AG10803 (cell line): Measurements from ENCODE around the gene TDRD7.
"Not testable (repeated sequence)": the region's sequence is repeated elsewhere in the genome, so short reads cannot be mapped to it uniquely, and the experiment has no call there.

Experiments
- DNase-seq: peaks from one replicate; pipeline ENCODE4 v3.0.0; 2010; ENCODE audit warnings: low read depth
- H3K4me3 ChIP-seq: 2 replicates; pipeline ENCODE4 v1.5.1; 2011; ENCODE audit warnings: mild to moderate bottlenecking, low read length, control low read depth
- TF ChIP-seq, protein P1 (sequence below): conservative IDR thresholded peaks from 2 replicates; pipeline ENCODE4 v1.5.1; 2011; ENCODE audit warnings: mild to moderate bottlenecking, low read length, control low read depth, inconsistent platforms

TDRD7 gene

DNA sequence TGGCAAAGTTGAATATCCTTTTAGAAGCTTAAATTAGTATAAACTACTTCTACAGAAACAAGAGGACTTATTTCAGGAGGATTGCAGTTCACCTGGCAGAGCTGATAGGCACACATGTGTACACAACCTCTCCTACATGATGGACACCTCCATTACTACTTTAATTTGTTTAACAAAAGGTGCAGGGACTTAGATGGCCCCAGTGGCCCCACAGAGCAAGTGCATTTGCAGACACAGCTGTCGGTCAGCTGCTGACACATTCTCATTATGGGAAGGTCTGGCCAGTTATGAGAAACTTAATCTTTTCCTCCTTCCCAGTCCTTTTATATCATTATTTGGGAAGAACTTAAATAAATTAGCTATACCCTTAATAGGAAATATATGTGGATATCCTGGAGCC is 28.3 kb downstream of the TDRD7 start:
- DNase-seq = no peak
- TF ChIP-seq, protein P1, sequence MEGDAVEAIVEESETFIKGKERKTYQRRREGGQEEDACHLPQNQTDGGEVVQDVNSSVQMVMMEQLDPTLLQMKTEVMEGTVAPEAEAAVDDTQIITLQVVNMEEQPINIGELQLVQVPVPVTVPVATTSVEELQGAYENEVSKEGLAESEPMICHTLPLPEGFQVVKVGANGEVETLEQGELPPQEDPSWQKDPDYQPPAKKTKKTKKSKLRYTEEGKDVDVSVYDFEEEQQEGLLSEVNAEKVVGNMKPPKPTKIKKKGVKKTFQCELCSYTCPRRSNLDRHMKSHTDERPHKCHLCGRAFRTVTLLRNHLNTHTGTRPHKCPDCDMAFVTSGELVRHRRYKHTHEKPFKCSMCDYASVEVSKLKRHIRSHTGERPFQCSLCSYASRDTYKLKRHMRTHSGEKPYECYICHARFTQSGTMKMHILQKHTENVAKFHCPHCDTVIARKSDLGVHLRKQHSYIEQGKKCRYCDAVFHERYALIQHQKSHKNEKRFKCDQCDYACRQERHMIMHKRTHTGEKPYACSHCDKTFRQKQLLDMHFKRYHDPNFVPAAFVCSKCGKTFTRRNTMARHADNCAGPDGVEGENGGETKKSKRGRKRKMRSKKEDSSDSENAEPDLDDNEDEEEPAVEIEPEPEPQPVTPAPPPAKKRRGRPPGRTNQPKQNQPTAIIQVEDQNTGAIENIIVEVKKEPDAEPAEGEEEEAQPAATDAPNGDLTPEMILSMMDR = no peak

DNA sequence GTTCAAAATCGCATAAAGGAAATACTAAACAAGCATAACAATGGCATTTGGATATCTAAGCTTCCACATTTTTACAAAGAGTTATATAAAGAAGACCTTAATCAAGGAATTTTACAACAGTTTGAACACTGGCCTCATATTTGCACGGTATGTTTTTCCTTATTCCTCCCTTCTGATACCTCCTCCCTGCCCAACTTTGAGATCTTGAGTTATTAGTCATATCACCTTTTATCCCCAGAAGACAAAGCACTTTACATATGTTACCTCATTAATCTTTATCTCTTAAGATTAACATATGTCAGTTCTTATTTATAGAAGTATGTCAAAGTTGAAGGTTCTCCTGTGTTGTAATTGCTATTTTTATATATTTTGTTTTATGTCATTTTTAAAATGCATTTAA is 29.8 kb downstream of the TDRD7 start:
- TF ChIP-seq, protein P1 = no peak
- H3K4me3 ChIP-seq = no peak overlapping the region
- DNase-seq = no peak

More for the DNA sequence above, 28.3 kb downstream of the TDRD7 start:
- H3K4me3 ChIP-seq = no peak overlapping the region

DNA sequence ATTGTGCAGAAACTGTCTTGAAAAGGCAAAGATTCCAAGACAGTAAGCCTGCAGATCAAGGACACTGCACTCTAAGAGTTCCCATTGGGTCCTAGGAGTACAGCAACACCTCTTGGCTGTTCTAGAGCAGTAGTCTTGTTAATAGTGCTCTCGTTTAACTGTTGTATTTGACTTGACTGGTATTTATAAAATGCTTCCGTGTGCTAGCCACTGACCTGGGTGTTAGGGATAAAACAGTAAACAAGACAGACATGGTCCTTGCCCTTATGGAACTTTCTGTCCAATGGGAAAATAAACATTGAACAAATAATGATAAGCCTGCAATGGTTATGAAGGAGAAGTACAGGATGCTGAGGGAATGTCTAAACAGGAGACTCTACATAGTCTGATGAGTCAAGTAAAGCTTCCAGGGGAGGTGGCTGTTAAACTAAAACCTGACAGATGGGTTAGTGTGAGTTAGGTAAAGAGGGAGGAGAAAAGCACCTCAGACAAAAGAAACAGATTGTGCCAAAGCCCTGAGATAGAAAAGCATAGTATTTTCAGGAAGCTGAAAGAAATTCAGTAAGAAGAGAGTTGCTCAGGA is 33.3 kb downstream of the TDRD7 start:
- DNase-seq = no peak
- H3K4me3 ChIP-seq = no peak overlapping the region
- TF ChIP-seq, protein P1 = no peak

DNA sequence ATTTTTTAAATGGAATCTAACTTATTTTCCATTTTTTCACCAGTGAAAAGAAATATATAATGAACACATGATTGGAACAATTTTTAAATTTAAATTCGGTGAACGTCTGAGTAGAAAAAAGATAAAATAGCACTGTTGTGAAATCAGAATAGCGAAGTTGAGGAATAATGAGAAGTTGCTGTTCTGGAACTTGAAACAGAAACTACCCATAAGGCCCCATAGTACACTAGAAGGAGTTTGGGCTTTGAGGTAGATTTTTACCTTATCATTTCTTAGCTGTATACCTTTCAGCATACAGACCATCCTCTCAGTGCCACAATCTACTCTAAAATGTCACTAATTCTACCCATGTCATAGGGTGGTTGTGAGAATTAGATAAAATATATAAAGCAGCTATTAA is 35.1 kb downstream of the TDRD7 start:
- TF ChIP-seq, protein P1 = no peak
- DNase-seq = no peak
- no peak overlapping the region for H3K4me3 ChIP-seq

DNA sequence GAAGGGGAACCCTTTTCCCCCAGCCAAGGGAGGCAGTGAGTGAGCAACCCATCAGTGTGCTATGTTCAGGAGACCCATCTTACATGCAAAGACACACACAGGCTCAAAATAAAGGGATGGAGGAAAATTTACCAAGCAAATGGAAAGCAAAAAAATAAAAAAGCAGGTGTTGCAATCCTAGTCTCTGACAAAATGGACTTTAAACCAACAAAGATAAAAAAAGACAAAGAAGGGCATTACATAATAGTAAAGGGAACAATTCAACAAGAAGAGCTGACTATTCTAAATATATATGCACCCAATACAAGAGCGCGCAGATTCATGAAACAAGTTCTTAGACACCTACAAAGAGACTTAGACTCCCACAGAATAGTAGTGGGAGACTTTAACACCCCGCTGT is 41.7 kb downstream of the TDRD7 start:
- H3K4me3 ChIP-seq, DNase-seq: not testable (repeated sequence)

DNA sequence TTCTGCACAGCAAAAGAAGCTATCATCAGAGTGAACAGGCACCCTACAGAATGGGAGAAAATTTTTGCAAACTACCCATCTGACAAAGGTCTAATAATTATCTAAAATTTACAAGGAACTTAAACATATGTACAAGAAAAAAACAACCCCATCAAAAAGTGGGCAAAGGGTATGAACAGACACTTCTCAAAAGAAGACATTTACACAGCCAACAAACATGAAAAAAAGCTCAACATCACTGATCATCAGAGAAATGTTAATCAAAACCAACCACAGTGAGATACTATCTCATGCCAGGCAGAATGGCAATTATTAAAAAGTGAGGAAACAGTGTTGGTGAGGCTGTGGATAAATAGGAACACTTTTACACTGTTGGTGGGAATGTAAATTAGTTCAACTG is 44.9 kb downstream of the TDRD7 start:
- H3K4me3 ChIP-seq, DNase-seq: not testable (repeated sequence)

DNA sequence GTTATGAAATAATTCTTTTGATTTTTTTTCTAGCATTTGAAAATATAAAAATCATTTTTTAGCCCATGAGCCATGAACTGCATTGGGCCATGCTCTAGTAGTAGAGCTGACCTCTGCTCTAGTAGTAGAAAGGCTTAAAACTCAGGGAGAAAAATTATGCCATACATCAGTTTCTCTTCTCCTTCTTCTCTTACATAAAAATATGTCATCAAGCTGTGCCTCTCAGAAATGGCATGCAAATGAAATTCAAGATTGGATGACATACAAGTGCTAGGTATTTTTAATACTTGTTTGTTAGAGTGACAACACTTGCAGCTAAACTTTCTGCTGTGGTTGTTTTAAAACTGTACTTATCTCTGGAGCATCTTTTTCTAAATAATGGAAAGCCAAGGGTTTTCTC is 47.4 kb downstream of the TDRD7 start:
- TF ChIP-seq, protein P1 = no peak
- no peak overlapping the region for H3K4me3 ChIP-seq
- DNase-seq = no peak

DNA sequence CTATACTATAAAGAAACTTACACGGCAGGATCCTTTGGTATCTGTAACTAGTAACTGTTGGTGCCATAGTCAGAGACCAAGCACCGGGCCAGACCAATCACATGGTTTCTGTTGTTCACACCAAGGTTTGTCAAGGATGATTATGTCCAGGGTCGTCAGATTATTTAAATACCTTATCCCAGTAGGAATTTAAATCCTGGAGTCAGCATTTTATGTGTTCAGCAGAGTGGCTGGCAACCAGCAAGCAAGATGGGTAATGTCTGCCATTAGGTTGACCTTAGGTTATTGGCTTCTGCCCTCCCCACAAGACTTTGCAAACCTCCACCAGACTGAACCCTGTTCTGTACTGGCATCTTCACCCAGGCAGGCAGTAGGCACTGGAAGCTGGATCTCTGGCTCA is 50.3 kb downstream of the TDRD7 start:
- H3K4me3 ChIP-seq = no peak overlapping the region
- no peak for DNase-seq
- TF ChIP-seq, protein P1 = no peak
